Measurements from ENCODE around the gene NELFA.
"Not testable (repeated sequence)": the region's sequence is repeated elsewhere in the genome, so short reads cannot be mapped to it uniquely, and the experiment has no call there.

Gene NELFA

DNA sequence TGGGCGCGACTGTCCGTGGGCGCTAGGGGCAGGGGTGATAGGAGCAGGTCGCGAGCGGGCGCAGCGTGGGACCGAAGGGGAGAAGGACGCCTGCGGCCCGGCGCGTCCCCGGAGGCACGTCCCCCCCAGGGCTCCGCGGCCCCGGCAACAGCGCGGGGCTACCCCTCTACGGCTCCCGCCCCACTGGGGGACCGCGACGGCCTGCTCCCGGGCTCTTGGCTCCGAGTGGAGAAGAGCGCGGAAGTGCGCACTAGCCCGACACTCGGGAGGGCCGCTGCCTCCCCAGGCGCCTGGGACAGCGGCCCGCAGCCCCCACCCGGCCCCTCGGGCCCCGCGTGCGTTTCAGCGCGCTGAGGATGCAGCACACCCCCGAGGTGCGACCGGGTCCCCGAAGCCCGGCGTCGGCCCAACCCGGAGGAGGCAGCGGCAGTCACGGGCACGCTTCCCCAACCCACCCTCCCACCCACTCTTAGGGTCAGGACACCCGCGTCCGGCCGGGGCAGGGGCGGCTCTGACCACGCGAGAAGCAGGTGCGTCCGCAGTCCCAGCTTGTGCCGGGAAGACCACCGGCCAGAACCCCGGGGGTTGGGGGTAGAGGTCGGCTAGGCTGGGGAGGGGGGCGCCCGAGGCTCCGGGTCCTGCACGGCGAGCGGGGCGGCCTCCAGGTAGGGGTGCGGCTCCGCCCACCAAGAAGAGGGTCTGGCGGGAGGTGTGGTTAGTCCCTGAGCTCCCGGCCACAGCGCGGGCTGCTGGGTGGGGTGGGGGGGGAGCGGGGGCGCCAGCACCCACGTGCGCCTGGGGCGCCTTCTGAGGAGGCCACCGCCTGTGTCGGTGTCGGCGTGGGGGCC, 31.8 kb upstream of the NELFA start:
- in situ Hi-C loops (cut with MboI; ENCODE audit: low sequenced_read_pairs), result no loop called here

DNA sequence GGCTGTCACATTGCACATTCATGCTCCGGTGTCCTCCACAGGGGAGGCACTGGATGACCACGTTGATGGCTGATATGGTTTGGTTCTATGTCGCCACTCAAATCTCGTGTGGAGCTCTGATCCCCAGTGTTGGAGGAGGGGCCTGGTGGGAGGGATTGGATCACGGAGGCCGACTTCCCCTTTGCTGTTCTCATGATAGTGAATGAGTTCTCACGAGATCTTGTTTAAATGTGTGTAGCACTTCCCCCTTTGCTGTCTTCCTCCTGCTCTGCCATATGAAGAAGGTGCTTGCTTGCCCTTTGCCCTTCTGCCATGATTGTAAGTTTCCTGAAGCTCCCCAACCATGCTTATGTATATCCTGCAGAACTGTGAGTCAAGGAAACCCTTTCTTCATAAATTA, 28.1 kb upstream of the NELFA start:
- in situ Hi-C loops (cut with MboI; ENCODE audit: low sequenced_read_pairs), result no loop called here

DNA sequence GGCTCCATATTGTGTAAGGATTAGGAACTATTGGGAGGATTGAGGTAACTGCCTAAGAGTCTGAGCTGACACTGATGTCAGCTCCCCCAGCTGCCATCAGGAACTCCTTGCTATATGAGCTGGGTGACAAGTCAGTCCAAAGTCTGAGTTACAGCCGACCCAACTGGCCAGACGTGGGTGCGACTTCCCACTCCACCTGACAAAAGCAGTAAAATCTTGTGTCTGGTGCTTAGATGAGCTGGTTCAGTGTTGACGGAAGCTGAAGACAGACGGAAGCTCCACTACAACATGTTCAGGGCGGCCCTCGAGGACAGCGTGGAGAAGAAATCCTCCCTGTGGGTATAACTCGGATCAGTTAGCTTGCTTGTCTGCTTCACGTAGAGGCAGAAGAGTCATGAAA, 27.6 kb upstream of the NELFA start:
- in situ Hi-C loops (cut with MboI; ENCODE audit: low sequenced_read_pairs), result no loop called here

- in situ Hi-C loops (cut with MboI; ENCODE audit: low sequenced_read_pairs), result not testable (repeated sequence)
Observed at GRCh38 chr4:2031161-2031560, 22.4 kb upstream of the NELFA start.

GRCh38 chr4:2027120-2027519, 18.3 kb upstream of the NELFA start:
- in situ Hi-C loops (cut with MboI; ENCODE audit: low sequenced_read_pairs), result not testable (repeated sequence)

- in situ Hi-C loops (cut with MboI; ENCODE audit: low sequenced_read_pairs), result no loop called here
Observed at GRCh38 chr4:2025817-2026216, 17.0 kb upstream of the NELFA start.

DNA sequence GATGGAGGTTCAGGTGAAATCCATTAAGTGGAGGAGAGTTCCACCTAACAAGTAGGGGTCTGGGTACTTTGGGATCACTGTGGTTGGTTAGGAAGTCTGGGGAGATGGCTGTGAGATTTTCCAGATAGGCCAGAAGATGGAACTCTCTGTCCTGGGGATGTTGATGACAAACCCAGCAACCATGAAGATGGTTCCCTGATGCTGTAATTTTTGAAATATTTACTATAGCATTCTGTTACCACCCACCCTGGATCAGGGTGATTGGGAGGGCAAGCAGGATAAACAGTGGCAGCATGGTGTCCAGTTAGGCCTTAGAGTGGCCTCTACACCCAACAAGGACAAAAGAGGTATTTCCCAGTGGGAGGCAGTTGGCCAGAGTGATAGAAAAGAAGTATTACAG, 15.9 kb upstream of the NELFA start:
- in situ Hi-C loops (cut with MboI; ENCODE audit: low sequenced_read_pairs), result no loop called here

DNA sequence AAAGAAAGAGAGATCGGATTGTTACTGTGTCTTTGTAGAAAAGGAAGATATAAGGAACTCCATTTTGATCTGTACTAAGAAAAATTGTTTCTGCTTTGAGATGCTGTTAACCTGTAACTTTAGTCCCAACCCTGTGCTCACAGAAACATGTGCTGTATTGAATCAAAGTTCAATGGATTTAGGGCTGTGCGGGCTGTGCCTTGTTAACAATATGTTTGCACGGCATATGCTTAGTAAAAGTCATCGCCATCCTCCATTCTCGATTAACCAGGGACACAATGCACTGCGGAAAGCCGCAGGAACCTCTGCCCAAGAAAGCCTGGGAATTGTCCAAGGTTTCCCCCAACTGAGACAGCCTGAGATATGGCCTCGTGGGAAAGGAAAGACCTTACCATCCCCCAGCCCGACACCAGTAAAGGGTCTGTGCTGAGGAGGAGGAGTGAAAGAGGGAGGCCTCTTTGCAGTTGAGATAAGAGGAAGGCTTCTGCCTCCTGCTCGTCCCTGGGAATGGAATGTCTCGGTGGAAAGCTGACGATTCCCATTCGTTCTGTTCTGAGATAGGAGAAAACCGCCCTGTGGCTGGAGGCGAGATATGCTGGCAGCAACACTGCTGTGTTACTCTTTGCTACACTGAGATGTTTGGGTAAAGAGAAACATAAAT, 12.7 kb upstream of the NELFA start:
- in situ Hi-C loops (cut with MboI; ENCODE audit: low sequenced_read_pairs), result not testable (repeated sequence)

DNA sequence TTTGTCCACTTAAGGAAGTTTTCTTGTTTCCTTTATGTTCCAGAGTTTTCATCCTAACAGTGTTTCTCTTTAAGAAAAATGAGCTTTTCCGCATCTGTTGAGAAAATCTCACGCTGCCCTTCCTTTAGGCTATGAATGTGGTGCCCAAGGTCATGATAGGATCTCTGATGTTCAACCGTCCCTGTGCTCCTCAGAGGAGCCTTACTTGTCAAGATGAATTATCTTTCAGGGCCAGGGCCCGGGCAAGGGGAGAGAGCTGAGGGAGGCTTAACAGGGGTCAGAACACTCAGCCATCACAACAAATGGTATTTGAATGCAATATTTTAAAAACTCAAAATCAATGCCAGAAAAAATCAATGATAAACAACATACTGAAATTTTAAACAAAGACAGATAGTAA, 6.2 kb upstream of the NELFA start:
- in situ Hi-C loops (cut with MboI; ENCODE audit: low sequenced_read_pairs), result no loop called here

- in situ Hi-C loops (cut with MboI; ENCODE audit: low sequenced_read_pairs), result no loop called here
Observed at GRCh38 chr4:2011583-2011982, 2.8 kb upstream of the NELFA start.

DNA sequence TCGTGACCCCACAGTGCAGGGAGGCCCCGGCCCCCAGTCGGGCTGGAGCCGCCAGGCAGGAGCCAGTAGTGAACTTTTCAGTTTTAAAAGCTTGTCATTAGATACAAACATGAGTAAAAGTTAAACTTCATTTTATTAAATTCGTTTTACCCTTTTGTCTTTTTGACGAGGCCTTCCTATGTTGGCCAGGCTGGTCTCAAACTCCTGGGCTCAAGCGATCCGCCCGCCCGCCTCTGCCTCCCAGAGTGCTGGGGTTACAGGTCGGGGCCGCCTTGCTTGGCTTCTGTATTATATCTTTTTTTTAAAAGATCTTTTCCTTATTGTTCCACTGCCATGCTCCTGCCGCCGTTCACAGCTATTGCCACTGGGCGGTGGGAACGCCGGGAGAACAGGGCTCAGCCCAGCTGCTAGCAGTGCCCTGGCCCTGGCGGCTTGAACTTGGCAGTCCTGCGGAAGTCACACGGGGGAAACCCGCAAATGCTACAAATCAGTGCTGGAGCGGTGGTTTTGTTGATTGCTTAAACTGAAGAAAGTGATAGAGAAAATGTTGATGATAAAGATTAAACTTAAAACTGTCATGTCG, 968 bp upstream of the NELFA start:
- in situ Hi-C loops (cut with MboI; ENCODE audit: low sequenced_read_pairs), result no loop called here

GRCh38 chr4:2008671-2008920, 178 bp downstream of the NELFA start:
- in situ Hi-C loops (cut with MboI; ENCODE audit: low sequenced_read_pairs), result no loop called here

- in situ Hi-C loops (cut with MboI; ENCODE audit: low sequenced_read_pairs), result no loop called here
Observed at GRCh38 chr4:2007804-2008670, 737 bp downstream of the NELFA start.

DNA sequence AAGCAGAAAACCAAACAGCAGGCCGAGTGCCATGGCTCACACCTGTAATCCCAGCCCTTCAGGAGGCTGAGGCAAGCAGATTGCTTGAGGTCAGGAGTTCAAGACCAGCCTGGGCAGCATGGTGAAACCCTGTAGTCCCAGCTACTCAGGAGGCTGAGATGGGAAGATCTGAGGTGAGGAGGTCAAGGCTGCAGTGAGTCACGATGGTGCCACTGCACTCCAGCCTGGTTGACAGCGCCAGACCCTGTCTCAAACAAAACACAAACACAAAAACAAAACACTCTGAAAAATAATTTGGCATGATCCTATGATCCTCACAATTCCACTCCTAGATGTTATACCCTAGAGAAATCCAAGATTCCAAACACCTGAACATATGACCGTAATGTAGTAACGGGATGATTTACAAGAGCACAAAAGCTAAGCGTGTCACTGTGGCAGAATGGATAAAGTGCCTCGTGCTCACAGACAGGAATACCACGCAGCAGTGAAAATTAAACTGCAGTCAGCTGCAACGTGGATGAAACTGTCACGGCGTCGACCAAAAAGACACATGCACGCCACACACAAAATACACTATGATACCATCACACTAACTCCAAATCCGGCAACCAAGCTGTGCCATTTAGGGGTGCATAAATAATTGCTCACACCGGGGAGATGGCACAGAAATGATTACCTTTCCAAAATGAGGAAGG, 1.7 kb downstream of the NELFA start:
- in situ Hi-C loops (cut with MboI; ENCODE audit: low sequenced_read_pairs), result no loop called here

- in situ Hi-C loops (cut with MboI; ENCODE audit: low sequenced_read_pairs), result no loop called here
Observed at GRCh38 chr4:2006367-2006766, 2.4 kb downstream of the NELFA start.

DNA sequence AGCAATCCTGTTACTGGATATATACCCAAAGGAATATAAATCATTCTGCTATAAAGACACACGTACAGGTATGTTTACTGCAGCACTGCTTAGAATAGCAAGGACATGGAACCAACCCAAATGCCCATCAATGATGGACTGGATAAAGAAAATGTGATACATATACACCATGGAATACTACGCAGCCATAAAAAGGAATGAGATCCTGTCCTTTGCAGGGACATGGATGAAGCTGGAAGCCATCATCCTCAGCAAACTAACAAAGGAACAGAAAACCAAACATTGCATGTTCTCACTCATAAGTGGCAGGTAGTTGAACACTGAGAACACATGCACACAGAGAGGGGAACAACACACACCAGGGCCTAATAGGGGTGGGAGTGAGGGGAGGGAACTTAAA, 5.4 kb downstream of the NELFA start:
- in situ Hi-C loops (cut with MboI; ENCODE audit: low sequenced_read_pairs), result not testable (repeated sequence)

DNA sequence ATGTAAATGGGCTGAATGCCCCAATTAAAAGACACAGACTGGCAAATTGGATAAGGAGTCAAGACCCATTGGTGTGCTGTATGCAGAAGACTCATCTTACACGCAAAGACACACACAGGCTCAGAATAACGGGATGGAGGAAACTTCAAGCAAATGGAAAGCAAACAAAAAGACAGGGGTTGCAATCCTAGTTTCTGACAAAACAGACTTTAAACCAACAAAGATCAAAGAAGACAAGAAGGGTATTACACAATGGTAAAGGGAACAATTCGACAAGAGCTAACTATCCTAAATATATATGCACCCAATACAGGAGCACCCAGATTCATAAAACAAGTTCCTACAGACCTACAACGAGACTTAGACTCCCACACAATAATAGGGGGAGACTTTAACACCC, 9.5 kb downstream of the NELFA start:
- in situ Hi-C loops (cut with MboI; ENCODE audit: low sequenced_read_pairs), result not testable (repeated sequence)

- in situ Hi-C loops (cut with MboI; ENCODE audit: low sequenced_read_pairs), result no loop called here
Observed at GRCh38 chr4:1998296-1998695, 10.5 kb downstream of the NELFA start.

DNA sequence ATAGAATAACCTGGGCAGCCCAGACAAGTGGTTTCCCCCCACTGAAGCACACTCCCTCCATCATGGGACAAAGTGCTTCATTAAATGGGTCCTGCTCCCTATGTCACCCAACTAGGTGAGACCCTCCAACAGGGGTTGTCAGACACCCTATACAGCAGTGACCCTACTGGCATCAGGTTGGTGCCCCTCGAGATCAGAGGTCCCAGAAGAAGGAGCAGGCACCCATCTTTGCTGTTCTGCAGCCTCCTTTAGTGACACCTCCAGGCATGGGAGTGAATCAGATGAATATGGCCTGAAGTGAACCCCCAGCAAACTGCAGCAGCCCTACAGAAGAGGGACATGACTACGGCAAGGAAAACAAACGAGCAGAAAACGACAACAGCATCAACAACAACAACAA, 11.1 kb downstream of the NELFA start:
- in situ Hi-C loops (cut with MboI; ENCODE audit: low sequenced_read_pairs), result no loop called here

DNA sequence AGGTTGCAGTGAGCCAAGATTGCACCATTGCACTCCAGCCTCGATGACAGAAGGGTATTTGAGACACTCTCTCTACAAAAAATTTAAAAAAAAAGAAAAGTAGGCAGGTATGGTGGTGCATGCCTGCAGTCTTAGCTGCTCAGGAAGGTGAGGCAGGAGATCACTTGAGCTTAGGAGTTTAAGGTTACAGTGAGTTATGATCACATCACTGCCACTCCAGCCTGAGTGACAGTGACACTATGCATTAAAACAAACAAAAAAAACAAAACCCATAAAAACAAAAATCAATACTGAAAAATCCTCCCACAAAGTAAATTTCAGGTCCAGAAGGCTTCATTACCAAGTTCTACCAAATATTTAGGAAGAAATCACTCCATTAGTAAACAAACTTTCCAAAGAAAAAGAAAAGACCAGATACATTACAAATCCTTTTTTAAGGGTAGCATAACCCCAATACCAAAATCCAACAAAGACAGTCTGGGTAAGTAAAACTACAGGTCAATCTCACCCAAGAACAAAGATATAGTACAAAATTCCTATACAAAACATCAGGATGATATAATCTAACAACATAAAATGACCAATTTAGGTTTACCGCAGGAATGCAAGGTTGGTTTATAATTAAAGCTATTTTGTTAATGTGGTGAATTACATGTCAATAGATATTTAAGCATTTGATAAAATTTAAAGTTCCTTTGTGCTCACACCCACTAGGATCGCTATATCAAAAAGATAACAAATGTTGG, 11.7 kb downstream of the NELFA start:
- in situ Hi-C loops (cut with MboI; ENCODE audit: low sequenced_read_pairs), result no loop called here

Data from HL-60/S4 (cell line).